ENCODE measurements around the gene CCNDBP1.
"Not testable (repeated sequence)": the region's sequence is repeated elsewhere in the genome, so short reads cannot be mapped to it uniquely, and the experiment has no call there.

GRCh38 chr15:43198556-43198955 is 13.4 kb downstream of the CCNDBP1 start:
- TF ChIP-seq SMC3 (IDR thresholded peaks at IDR 0.05); CHD4 (IDR thresholded peaks at IDR 0.05; ENCODE audit: borderline replicate concordance); PBX3 (IDR thresholded peaks at IDR 0.05); ZNF302 (CRISPR knock-in tag; IDR thresholded peaks at IDR 0.05); POLR2A (IDR thresholded peaks at IDR 0.05; ENCODE audit: low read length); RNF2 (IDR thresholded peaks at IDR 0.05; ENCODE audit: borderline replicate concordance, low read depth); RARB (CRISPR knock-in tag; IDR thresholded peaks at IDR 0.05): not testable (repeated sequence)
- TF ChIP-seq, protein P1, sequence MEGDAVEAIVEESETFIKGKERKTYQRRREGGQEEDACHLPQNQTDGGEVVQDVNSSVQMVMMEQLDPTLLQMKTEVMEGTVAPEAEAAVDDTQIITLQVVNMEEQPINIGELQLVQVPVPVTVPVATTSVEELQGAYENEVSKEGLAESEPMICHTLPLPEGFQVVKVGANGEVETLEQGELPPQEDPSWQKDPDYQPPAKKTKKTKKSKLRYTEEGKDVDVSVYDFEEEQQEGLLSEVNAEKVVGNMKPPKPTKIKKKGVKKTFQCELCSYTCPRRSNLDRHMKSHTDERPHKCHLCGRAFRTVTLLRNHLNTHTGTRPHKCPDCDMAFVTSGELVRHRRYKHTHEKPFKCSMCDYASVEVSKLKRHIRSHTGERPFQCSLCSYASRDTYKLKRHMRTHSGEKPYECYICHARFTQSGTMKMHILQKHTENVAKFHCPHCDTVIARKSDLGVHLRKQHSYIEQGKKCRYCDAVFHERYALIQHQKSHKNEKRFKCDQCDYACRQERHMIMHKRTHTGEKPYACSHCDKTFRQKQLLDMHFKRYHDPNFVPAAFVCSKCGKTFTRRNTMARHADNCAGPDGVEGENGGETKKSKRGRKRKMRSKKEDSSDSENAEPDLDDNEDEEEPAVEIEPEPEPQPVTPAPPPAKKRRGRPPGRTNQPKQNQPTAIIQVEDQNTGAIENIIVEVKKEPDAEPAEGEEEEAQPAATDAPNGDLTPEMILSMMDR (IDR thresholded peaks at IDR 0.05) = not testable (repeated sequence)
